HG03521 (cell line): Measurements from ENCODE around the gene TMEM95.

Experiments
- ATAC-seq: cut with Tn5 transposase; IDR thresholded peaks from one replicate; pipeline ENCODE4 v1.9.1; 2021; ENCODE audit warnings: mild to moderate bottlenecking, moderate library complexity; ENCODE audit not compliant: unreplicated experiment

Gene TMEM95, protein sequence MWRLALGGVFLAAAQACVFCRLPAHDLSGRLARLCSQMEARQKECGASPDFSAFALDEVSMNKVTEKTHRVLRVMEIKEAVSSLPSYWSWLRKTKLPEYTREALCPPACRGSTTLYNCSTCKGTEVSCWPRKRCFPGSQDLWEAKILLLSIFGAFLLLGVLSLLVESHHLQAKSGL

DNA sequence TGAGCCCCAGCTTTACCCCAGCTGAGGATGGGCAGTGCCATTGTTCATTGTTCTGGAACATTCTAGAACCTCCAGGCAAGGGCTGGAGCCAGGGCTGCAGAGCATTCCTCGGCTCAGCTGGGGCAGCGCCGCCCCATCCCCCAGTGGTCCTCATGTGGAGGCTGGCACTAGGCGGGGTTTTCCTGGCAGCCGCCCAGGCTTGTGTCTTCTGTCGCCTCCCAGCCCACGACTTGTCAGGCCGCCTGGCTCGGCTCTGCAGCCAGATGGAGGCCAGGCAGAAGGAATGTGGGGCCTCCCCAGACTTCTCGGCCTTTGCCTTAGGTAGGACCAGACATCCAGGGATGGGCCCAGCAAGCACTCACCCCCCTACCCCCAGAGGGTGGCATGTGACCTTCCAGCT, at the start of gene TMEM95:
Gene TMEM95, plus strand, starts transcription at position 104 of the 400 bp plus-strand sequence. Its CDS starts 49 bp downstream, at position 153.
- ATAC-seq: no peak

DNA sequence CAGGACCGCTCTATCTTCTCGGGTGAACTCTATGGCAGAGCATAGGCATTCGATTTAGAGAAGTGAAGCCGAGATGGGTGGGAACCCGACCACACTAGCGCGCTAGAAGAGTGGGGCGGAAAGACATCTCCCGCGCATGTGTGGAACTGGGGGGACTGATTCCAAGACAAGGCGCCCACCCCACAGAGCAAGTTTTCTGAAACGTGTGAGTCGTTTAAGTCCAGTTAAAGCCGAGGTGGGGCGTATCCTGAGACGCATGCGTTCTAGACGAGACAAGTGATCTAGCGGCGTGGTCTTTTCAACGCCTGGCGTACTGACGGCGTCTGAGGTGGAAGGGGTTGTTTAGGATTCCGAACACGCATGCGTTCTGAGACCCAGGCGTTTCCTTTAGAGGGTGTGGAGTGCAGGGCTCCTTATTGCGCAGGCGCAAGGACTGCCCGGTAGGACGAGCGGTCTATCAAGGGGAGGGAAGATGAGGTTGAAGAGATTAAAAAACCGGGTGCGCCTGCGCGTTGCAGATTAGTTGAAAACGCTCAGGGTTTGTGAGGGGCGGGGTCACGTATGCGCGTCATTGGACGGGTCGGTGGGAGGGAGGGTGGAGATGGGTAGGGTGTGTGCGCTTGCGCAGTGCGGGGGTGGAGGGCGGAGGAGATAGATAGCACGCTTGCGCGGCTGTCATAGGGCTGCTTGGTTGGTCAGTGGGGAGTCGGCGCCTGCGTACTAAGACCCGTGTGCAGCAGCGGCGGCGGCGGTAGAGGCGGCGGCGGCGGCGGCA, 47.9 kb upstream of the TMEM95 start, which contains the start of gene EIF5A:
Gene EIF5A, plus strand, starts transcription at position 718 of the 775 bp plus-strand sequence. CDS start 2,008 bp downstream, outside the sequence.
- ATAC-seq: peak; percentile 69

DNA sequence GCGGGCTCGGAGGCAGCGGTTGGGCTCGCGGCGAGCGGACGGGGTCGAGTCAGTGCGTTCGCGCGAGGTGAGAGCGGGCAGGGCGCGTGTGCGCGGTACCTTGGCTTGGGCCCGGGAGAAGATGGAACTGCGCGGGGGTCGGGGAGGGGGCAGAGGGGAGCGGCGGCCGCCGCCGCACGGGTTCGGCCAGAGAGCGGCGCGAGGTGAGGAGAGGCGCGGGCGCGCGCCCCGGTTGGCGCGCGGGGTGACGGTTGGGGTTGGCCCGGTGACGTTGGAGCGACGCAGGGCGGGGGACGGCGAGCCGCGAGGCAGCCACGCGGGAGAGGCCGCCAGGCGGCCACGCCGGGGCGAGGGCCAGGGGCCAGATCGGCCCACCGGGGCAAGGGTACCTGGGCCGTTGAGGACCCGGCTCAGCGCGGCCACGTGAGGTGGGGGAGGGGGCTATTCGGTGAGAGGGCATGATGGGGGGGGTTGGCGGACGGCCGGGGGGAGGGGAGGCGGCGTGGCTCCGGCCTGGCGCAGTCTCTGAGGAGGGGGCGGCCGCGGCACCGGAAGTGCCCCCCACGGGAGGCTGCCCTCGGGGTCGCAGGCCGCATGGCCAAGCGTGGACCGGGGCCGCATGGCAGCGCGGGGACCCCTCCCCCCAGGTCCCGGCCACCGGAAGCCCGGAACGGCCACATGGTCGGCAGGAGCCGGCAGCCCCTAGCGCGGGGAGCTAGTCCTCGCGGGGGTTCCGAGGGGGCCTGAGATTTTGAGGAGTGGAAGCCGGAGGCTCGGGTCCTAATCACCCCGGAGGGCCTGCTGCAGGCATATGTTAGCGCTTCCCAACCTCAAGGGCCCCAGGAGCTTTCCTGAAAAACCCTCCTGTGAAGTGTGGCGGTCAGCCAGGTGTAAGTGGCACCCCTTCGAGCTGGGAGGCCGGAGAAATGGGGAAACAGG, 47.0 kb upstream of the TMEM95 start:
- peak; percentile 3 for ATAC-seq

DNA sequence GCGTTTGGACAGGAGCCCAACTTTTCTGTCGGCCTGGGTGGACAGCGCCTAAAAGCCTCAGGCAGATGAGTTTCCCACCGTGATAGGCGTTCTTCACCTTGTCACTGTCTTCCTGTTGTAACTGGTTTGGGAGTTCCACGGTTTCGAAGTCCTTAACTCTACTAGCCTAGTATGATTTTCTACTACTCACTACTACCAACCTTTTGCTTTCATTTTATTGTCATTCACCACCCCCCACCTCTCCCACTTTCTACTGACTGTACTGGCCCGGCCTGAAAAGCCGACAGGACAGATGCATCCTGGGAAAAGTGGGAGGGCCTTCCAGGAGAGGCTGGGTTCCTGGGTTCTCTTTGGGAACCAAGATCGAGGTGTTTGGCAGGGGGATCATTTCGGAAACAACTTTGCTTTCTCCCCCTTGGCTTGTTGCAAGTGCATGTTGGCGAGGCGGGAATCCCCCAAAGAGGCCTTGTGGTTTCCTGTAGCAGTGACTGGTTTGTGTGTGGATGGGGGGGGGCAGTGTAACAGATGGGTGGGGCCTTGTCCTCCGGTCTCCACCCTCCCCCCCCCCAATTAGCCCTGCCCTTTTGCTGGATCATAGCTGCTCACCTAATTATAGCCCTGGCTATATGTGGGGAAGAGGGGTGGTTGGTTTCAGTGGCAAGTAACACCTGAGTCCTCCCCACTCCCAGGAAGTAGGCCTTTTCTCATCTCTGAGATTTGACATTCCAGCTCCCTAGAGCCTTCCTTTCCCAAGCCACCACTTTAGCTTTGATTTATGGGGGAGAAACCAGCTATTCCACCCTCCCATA, 46.1 kb upstream of the TMEM95 start:
- ATAC-seq: no peak

DNA sequence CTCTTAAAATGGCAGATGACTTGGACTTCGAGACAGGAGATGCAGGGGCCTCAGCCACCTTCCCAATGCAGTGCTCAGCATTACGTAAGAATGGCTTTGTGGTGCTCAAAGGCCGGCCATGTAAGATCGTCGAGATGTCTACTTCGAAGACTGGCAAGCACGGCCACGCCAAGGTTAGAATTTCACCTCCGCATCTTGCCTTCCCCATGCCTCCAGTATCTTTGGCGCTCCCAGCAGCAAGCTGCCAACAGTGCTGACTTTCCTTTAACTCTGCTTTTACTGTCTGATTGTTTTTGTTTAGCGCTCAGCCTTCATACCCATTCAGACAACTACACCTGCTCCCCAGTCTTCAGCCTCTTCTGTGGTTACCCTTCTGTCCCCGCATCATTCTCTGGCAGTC, 45.3 kb upstream of the TMEM95 start:
- no peak for ATAC-seq

DNA sequence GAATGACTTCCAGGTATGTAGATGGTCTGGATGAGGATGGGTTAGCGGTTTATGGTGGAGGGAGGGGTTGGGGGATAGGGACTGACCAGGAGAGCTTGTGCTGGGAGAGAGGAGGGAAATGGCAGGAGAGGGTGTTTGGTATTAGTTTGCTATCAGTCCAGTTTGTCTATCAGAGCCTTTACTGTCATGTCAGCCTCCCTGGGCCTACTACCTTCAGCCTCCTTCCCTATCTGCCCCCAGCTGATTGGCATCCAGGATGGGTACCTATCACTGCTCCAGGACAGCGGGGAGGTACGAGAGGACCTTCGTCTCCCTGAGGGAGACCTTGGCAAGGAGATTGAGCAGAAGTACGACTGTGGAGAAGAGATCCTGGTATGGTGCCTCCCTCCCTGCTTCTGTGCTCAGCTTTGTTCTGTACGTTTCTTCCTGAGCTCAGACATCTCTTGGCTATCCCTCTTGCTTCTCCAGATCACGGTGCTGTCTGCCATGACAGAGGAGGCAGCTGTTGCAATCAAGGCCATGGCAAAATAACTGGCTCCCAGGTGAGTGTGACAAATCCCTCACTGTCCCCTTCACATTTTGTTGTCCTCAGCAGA, 43.7 kb upstream of the TMEM95 start:
- no peak for ATAC-seq

DNA sequence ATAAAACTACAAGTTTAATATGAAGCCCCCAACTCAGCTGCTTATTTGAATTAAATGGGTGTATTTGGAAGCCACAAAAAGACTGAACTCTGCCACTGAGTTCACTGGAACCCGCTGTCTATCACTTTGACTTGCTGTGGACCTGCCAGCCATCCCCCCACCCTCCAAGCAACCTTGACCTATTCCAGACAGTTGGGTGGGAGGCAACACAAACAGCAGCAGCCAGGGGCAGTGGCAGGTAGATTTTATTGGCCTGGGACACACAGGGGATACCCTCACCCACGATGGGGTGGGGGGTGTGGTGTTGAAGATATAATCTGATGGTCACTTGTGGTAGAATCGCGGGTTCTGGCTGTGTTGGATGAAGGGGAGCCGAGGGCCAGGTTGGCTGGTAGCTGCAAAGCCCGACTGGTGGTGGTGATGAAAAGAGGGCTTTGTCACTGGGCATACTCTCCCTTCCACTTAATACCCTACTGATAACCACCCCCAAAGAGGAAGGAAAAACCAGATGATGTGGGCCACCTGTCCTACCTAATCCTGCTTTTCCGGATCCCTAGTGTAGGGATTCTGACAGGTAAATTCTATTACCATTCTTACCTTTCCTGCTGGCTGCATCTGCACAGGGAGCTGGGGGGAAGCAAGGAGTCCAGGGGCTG, 42.4 kb upstream of the TMEM95 start:
- no peak for ATAC-seq

DNA sequence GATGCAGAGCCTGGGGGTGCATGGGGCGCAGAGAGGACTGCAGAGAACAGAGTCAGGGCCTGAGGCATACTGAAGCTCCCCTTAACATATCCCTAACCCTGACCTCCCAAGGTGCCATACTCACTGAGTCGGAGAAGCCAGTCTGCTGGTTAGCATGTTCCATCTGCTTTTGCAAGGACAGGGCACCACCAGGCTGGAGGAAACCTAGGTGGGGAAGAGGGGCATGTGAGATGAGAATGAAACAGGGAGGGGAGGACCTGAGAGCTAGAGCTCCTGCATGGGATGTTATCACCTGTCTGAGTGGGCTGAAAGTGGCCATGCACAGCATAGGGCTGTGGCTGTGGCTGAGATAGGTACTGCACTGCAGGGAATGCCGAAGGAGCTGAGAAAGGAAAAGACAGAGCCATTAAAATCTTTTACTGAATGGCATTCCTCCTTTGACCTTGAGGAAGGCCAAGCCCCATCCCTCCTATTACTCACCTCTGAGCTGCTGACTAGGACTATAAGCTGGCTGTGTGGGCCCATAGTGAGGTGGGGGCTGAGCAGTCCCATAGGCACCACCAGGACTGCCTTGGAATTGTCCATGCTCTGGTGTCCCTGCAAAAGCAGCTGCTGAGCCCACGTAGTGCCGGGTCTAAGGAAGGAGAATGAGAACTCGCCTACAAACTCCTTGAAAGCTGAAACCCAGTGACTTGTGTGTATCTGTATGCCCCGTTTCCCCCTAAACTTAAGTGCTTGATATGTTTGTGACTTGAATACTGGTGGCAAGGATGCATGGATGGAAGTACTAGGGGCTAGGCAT, 41.7 kb upstream of the TMEM95 start:
- no peak for ATAC-seq

DNA sequence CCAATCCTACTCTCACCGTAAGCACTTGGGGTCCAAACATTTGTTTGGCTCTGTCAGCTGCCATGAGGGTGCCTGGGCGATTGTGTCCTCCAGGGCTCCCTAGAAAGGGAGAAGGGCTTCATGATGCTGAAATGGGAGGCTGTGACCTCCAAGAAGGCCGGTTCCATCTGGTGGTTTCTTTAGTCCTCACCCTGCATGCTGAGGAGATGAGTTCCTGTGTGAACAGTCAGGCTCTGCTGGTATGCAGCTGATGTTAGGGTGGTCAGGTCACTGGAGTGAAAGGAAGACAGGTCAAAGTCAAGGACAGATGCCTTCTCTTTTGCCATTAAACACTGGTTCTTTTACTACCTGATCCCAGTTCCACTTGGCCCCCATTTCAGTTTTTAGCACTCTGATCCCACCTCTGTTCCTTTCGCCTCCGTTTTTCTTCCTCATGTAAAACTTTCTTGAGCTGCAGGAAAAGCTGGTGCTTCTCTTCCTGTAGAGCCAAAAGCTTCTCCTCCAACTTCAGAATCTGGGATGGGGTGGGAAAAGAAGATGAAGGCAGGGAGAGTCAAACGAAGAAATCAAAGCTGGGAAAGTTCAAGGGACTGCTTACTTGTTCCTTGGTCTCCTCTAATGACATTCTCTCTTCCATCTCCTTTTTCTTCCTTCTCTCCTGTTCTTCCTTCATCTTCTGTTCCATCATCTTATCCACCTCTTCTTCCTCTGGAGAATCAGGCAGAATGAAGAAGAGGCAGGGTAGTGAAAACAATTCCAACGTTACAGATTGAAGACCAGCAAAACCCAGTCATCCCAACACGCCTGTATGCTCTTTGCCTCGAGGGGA, 40.9 kb upstream of the TMEM95 start:
- ATAC-seq: no peak

DNA sequence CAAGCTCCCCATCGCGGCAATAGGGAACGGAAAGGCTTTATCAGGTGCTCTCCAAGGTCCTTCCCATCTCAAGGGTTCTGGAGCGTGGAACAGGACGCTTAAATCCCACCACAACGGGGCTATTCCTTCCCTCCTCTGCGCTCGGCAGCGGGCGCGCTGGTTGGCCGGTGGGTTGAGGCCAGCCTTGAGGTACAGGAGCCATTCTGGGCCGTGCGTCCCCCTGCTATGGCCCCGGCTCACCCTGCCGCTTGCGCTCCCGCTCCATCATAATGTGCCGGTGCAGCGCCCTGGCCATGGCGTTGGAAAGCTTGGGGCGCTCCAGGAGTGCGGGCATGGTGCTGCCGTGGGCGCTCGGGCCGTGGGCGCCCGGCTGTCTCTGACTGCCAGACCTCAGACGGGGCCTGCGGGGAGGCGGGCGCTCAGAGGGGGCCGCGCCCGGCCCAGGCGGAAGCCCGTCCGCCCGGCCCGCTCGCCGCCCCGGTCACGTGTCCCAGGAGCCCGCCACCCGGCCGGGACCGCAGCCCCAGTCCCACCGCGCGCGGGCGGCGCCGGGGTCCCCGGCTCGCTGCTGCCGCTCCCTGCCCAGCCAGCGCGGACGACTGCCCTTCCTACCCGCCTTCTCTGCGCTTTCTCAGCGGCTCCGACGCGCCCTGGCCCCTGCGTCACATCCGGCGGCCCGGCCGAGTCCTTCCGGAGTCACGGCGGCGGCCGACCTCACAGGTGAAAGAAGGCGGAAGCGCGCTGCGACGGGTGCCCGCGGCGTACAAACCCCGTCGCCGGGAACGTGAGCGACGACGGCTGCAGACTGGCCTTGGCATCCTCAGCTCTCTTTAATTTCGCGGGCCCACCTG, 40.0 kb upstream of the TMEM95 start, which contains the start of gene GPS2:
Gene GPS2, minus strand, starts transcription at position 642 of the 851 bp plus-strand sequence. Its CDS starts 308 bp downstream, at position 334.
- ATAC-seq: peak; percentile 72

DNA sequence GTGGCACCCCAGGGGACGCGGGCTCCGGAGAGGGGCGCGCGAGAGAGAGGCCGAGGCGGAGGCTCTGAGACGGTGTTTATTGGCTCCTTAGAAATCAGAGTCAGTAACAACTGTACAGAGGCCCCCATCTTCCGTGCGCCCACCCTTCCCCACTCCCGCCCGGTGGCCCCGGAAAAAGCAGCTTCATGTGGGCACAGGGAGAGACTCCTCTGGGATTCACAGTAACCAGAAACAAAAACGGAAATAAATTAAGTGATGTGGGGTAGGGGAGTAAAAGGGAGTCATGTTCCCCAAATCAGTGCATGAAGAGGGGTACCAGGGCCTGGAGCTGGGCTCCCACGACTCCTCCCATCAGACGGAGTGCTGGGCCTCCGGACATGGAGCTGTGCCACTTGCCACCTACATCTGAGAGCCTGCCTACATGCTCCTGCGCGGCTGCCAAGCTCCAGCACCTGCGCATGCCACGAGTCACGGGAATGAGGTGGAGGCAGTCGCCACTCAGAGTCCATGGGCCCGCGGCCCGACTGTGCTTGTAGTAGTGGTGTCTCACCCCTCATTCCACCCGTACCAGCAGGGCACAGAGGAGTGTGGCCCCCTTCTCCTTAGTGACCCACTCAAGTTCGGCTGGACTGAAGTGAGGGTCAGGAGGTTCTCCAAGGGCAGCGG, 39.3 kb upstream of the TMEM95 start:
- no peak for ATAC-seq

DNA sequence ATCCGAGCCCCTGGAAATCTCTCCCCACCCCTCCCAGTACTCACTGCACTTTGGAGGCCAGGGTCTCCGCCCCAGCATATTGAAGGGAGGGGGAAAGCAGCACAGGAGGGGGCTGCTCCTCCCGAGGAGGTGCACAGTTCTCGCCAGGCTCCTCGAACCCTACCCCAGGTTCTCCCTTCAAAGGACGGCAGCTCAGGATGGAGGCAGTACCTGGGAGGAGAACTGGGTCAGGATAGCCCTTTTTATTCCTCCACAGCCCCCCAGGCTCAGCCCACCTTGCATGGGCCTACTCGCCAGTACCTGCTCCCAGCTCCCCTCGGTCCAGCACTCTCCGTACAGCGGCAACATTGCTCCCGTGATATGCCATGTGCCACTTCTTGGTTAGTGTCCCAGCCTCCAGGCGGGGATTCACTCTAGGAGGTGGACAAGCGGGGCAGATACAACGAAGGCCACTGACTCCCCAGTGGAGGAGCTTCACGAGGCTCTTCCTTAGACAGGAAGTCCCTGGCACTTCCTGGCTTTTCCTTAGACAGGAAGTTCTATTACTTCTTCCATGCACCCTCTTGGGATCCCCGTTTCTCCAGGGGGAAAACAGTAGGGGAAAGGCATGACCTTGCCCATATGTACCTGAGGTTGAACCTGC, 37.7 kb upstream of the TMEM95 start:
- ATAC-seq: no peak

DNA sequence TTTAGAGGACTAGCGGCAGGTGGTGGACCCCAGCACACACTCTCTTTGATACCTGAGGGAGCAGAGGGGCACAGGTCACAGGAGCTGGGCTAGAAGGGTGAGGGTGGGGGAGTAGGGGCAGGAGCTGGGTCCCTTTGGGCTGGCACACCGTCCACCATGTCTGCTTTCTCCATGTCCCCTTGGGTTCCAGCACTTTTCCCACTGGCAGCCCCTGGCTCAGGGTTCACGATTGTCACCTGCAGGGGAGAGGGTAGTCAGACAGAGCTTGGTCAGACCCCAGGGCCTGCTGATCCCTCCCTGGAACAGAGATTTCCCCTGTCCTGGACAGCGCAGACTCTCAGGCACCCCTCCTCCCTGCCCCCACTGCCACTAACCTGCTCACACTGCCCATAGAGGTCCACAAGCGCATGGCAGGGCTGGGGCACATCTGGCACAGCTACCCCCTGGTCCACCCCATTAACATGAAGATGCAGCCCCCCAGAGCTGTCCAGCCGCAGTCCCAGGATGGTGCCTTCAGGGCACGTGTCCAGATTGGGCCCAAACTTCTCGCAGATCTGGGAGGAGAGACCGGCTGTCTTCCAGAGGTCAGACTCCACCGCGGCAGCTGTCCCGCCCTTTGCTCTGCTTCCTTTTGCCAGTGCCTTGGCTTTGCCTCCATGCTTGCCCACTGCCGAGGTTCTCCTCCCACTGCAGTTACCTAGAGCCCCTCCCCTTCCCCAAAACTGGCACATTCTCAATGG, 36.7 kb upstream of the TMEM95 start:
- no peak for ATAC-seq

DNA sequence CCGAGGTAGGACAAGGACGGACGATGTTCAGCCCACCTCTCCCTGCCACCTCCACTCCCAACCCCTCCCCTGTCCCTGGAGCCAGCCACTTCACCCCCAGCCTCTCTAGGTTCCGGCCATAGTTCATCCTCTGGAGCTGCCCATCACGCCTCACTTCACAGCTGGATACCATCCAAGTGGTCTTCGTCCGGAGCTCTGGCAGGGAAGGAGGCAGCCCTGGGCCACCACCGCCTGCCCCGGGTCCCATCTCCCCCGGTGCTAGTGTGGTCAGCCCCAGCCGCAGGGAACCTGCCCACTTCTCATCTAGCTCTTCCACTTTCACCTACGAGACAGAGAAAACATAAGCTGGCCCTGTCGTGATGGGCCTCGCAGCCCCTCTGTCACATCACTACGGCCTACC, 33.5 kb upstream of the TMEM95 start:
- ATAC-seq: no peak

DNA sequence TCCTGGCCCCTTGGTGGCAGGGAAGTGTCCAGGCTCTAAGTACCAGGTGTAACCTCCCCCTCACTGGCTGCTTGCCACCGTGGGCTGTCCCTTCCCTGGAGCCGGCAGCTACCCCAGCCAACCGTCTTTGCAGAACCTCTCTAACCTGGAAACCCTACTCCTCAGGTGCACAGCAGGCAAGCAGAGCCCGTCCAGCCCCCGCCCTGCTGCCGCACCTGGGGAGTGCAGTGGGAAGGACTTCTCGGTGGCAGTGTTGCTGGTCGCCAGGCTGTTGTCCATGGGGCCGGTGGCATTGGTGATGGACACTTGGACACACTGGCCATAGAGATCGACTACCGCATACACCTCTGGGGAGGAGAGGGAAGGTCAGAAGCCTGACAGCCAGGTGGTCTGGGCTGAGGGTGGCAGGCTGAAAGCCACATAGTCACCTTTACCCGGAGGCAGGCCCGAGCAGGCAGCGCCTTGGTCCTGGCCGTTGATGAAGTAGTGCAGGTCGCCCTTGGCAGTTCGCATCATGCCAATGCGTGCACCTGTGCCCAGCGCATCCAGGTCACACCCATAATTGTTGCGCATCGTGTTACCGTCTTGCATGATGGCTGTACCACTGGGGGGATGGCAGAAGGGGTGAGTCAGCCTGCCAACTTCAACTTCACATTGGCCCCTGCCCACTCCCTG, 32.3 kb upstream of the TMEM95 start:
- ATAC-seq: no peak
